ENCODE measurements around the gene TRIP12.
"Not testable (repeated sequence)": the region's sequence is repeated elsewhere in the genome, so short reads cannot be mapped to it uniquely, and the experiment has no call there.

The TRIP12 gene

DNA sequence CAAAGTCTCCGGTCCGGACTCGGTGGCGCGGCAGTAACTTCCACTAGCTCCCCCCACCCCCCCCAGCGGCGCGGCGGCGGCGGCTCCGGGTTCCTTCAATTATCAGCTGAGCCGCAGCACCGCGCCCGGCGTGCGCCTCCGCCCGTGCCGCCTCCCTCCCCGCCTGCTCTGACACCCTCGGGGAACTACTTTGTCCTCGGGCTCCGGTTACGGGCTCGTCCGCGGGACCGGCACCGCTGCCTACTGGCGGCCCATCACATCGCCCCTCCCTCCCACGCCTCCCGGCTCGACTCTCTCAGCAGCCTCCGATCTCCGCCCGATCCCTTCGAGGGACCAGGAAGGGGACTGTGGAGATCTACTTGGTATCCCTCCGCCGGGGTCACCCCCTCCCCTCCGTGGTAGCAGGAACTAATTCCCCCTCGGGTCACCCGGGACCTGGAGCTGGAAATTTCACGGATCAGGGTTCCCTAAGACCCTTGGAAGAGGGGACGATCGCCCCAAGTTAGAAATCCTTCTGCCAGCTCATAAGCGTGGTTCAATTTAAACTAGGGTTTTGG is at the start of gene TRIP12:
Gene TRIP12, minus strand, starts transcription at position 118 of the 557 bp plus-strand sequence. CDS start 41,930 bp downstream, outside the sequence.
- peak; percentile 97 for DNase-seq (ENCODE audit: low spot score)

DNA sequence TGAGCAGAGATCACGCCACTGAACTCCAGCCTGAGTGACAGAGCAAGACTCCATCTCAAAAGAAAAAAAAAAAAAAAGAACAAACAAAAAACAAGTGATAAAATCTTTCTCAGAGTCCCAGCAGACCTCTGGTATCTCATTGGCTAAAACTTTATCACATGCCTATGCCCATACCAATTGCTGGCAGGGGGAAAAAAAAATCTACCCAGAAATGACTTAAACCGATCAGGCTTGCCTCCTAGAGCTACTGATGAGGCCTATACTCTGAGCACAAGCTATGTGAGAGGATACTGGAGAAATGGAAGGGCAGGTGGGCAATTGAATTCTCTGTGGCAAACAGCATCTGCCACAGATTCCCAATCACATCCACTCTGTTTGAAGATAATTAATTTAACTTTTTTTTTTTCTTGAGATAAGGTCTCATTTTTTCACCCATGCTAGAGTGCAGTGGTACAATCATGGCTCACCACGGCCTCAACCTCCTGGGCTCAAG is 49.5 kb upstream of the TRIP12 start:
- DNase-seq (ENCODE audit: low spot score) = no peak

DNA sequence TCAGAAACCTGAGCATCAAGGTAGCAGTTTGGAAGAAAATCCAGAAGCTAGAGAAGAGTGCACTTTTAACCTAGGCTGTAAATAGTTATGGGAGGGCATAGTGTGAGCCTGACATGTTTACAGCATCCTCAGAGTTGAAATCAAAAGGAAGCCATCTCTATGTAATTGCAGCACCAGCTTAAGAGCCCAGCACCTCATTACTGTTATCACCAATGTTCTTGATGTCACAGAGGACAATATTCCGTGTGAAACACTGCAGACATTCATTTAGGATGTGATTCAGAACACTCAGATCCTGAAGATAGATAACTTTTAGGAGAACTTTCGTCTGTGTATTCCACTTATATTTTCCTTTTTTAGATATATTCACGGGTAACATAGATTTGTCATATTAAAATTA is 48.6 kb upstream of the TRIP12 start:
- no peak for DNase-seq (ENCODE audit: low spot score)

DNA sequence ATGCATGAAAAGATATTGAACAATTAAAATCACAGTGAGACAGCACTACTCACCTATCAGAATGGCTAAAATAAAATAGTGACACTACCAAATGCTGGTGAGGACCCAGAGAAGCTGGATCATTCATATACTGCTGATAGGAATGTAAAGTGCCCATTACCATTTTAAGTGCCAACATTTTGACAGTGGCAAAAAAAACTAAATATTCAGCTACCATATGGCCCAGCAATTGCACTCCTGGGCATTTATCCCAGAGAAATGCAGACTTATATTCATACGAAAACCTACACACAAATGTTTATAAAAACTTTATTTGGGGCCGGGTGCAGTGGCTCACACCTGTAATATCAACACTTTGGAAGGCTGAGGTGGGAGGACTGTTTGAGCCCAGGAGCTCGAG is 48.1 kb upstream of the TRIP12 start:
- no peak for DNase-seq (ENCODE audit: low spot score)

DNA sequence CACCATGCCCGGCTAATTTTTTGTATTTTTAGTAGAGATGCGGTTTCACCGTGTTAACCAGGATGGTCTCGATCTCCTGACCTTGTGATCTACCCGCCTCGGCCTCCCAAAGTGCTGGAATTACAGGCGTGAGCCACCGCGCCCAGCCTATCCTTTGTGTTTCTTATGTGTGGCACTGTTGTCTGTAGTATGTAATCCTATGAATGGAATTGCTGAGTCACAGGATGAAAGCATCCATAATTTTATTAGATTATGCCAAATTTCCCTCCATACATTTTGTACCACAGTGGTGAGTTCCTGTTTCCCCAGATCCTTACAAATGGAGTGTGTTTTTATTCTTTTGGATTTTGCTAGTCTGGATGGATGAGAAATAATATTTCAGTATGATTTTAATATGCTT is 41.8 kb upstream of the TRIP12 start:
- not testable (repeated sequence) for DNase-seq (ENCODE audit: low spot score)

DNA sequence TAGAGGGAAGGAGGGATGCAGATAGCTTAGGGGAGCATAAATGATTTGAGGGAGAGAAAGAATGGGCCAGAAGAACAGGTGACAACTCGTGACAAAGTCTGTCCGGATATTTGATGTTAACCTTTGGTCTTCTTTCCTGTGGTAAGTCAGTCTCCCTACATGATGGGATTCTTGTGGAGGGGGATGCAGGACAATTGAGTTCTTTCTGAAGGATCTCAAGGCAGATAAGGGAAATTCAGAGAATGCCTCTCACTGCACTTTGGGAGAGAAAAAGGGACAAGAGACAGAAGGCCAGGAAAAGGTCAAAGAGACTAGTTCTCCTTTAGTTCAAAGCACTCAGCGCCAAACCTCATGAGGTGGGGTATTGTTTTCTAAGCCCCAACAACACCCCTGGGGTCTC is 34.7 kb upstream of the TRIP12 start:
- DNase-seq (ENCODE audit: low spot score) = no peak

DNA sequence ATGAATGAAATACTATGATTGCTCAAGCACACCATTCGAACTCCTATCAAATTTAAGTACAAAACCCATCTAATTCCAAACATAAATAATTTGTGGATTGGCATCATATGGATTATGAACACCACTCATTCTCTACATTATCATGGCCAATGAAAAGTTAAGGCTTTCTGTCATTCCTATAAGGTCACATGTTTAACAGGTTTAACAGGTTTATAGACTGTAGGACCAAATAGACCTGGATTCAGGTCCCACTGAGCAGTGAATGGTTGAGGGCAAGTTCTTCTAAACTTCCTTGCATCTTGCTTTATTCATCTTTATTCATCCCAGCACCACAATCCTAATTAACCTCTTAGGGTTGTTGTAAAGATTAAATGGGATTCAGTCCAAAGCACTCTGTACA is 33.9 kb upstream of the TRIP12 start:
- DNase-seq (ENCODE audit: low spot score) = no peak

DNA sequence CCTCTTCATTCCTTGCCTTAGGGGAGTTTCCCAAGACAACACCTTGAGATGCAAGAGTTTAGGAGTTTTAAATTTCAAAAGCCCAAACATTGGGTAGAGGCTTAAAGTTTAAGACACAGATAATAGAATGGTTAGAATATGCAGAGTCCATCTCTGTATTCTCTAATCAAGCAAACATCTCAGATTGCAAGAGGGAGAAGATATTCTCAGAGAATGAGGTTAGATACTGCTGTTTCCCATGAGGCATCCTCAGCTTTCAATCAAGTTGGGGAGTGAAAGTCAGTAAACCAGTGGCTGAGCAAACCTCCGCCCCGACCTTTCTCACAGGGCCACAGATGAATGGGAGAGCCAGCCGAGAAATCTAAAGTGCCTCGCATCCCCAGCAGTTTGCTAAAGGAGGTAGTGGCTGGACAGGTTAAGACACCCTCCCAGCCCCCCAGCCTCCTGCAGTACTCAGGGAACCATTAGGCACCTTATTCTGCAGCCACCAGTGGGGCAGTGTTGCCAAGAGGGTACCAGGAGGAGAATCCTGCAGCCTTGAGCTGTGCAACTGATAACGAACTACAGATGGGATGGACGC is 30.5 kb upstream of the TRIP12 start:
- DNase-seq (ENCODE audit: low spot score) = no peak

DNA sequence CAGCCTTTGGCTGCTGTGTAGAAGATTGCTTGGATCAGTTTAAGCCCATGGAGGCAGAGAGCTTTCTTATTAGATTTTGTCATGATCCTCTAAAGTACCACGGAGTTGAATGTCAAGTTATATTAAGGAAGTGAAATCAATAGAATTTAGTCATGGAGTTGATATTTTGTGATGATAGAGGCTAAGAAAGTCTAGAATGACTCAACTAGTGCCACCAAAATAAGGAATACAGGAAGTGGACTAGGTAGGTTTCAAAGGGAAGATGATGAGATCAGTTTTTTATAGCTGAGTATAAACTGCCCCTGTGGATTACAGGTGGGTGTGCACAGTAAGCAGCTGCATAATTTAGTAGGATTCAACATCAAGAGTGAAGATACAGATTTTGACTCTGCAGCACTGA is 25.7 kb upstream of the TRIP12 start:
- no peak for DNase-seq (ENCODE audit: low spot score)

DNA sequence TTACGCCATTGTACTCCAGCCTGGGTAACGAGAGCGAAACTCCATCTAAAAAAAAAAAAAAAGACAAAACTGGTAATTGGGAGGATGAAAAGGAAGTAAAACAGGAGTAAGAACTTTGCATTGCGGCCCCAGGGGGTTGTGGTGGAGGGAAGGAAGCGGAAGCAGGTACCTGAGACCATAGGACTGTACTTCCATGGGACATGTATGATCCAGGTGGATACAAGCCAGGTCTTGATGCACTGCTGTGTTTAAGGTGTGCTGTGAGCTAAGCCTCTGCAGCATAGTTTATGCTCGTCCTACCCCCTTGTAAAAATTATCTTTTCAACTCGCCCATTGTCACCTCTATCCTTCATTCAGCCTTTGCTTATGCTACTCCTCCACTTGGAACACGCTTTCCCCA is 24.2 kb upstream of the TRIP12 start:
- DNase-seq (ENCODE audit: low spot score) = no peak

DNA sequence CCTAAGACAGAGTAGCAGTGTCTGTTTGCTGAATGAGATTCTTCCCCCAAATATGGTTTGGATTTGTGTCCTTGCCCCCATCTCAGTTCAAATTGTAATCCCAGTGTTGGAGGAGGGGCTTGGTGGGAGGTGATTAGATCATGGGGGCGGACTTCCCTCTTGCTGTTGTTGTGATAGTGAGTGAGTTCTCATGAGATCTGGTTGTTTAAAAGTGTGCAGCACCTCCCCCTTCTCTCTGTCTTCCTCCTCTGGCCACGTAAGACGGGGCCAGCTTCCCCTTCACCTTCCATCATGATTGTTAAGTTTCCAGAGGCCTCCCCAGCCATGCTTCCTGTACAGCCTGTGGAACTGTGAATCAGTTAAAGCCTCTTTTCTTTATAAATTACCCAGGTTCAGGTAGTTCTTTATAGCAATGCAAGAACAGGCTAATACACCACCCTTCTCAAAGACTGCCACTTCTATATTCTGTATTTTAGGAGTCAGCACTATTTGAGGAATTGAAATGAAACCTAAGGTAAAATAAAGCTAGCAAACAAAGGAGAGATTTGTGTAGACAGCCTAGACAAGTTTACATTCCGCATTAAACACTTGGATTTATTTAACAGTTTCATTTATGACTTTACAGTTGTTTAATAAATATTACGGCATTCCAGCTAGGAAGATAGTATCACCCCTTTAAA is 22.1 kb upstream of the TRIP12 start:
- no peak for DNase-seq (ENCODE audit: low spot score)

DNA sequence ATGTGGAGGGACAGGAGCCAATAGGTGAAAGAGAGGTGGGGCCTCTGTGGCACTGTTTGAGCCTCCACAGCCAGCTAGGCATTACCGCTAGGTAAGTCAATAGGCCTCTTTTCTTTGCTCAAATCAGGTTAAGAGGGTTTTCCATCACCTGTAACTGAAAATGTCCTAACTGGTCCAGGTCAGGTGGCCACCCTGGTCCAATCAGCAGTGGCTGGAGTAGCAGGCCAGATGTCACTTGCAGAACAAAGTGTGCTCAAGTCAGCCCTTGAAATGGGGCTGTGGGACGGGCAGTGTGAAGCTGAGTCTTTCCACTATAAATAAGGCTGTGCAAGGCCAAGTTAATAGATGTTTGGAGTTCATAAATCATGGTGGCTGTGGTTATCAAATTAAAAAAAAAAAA is 21.4 kb upstream of the TRIP12 start:
- DNase-seq (ENCODE audit: low spot score) = no peak

DNA sequence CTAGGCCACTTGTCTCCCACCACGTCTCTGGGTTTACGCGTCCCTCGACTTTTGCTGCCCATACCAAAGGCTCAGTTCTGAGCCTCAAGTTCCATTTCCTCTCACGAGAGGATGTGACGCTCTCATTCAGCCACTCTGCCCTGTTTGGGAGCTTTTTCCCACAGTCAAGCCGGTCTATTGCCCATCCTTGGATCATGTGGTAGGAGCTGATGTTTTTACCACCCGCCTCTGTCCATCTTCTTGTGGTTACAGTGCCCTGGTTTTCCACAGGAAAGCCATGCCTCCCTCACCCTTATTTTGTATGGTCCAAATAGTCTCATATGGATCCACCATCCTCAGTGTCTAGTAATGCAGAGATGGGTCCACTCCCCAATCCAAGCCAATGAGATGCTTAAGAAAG is 20.9 kb upstream of the TRIP12 start:
- no peak for DNase-seq (ENCODE audit: low spot score)

DNA sequence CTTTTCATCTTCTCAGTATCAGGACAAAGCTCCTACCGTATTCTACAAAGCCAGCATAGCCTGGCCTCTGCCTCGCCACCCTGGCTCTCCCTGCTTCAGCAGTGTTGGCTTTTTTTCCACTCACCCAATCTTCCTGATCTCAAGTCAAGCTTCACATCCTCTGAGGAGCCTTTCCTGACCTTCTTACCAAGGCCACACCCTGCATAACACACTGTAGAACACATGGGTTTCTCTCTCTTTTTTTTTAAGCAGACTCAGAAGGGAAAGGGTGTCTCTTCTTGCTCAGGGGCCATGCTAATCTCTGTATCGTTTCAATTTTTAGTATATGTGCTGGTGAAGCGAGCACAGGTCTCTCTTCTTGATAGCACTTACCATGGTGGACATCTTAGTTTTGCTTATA is 15.7 kb upstream of the TRIP12 start:
- DNase-seq (ENCODE audit: low spot score) = no peak

DNA sequence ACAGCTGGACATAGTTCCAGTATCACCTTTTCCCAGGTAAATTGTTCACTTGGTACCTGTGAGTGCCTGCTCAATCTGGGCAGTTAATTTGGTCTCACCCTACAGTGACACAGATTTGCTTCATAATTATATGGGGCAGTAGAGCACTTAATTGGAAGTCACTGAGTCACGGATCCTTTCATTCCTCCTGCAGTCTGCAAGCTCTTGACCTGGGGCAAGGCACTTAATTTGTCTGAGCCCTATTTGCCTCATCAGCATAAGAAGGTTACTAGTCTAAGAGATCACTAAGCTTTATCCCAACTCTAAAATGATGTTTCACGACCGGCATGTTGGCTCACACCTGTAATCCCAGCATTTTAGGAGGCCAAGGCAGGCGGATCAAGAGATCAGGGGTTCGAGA is 9.4 kb upstream of the TRIP12 start:
- DNase-seq (ENCODE audit: low spot score) = no peak

DNA sequence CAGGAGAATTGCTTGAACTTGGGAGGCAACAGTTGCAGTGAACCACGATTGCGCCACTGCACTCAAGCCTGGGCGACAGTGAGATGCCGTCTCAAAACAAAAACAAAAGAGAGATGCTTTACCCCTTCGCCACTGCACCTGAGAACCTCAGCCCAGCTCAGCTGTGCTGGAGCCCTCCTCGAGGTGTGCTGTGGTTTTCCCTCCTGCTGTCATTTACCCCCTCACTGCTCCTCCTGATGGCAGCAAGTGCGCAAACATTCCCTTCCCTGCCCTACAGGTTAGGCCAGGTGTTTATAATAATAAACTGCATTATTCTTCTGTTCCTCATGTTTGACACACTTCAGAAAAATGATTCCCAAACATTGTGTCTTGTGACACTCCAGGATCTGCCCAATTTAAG is 8.8 kb upstream of the TRIP12 start:
- no peak for DNase-seq (ENCODE audit: low spot score)

DNA sequence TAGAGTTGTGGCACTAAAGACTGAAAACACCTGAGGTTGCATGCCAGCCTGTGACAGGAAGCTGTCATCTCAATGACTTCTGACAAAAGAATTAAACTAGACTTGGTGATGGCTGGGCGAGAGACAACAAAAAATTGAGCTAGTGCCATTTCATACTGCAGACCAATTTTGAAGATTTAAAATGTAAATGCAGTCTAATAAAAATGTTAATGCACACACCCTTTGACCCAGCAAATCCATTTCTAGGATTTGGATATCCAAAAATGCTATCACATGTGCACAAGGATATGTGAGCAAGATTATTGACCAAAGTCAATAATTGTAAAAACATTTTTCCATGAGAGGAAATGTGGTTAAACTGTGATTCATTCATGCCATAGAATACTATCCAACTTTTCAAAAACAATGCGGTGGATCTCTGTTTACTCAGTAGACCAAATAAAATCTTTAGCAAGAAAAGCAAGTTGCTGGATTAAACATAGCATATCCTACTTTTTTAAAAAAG is 6.1 kb upstream of the TRIP12 start:
- DNase-seq (ENCODE audit: low spot score) = peak; percentile 54

DNA sequence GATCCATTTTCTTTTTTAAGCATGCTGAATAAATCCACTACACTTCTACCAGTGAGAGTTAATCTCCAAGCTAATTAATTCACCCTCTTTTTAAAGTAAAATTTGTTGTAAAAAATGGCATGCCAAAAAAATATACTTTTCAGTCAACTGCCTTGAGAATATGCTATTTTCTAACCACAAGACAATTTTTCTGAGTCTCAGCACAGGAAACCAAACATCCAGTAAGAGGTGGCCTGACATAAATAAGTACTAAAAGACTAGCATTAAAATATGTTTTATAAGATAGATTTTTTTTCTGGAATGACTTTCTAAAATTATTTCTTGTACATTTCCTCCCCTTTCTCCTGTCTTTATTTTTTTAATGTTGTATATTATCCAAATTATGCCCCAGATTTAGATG is 3.4 kb upstream of the TRIP12 start:
- DNase-seq (ENCODE audit: low spot score) = no peak

DNA sequence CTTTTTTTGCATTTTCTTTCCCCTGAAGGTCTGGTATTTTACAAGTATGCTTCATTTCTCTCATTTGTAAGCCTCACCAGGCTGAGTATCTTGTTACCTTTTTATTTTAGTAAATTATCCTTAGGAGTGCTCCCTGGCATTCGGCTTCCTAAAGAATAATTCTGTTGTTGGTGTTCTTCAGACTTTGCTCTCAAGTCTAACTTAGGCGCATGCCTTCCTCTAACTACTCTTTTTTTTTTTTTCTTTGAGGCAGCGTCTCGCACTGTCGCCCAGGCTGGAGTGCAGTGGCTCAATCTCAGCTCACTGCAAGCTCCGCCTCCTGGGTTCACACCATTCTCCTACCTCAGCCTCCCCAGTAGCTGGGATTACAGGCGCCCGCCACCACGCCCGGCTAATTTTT is 2.7 kb upstream of the TRIP12 start:
- not testable (repeated sequence) for DNase-seq (ENCODE audit: low spot score)

DNA sequence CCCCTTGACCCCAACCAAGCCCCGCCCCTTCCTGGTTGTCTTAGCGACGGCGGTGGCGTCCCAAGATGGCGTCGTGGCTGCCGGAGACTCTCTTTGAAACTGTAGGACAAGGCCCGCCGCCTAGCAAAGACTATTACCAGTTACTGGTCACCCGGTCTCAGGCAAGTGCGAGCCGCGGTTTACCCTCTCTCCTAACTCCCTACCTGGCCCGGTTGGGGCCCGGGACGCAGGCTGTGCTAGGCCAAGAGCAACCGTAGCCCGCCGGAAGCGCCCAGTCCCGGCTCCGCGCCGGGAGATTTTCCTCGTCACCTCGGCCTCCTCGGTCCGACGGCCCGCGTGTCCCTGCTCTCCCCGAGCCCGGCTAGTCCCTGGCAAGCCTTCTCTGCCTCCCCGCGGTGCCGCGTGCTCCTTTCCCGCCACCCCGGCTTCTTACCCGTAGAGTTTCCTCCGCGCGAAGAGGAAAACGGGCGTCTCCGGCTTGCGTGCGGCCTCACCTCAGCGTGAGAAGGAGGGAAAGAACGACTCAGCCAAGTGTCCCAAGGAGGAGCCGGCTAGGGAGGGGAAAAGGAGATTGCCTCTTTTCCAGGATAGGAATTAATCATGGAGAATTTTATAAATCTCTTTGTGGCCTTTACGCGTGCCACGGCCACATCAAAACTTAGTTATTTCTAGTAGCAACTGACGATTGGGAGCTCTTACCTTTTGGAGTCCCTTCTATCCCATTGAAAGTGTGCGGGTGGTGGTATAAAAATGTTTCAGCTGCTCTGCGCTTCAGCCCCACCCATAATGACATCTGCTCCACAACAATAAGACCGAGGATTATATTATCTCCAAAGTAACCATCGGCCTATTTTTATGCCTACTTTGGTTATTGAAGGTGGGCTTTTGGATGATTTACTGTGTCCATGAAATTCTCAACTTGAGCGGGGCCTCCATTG is 909 bp upstream of the TRIP12 start, which contains the start of gene FBXO36:
Gene FBXO36, plus strand, starts transcription at position 55 of the 938 bp plus-strand sequence. Its CDS starts 11 bp downstream, at position 66.
- peak; percentile 65 for DNase-seq (ENCODE audit: low spot score)

DNA sequence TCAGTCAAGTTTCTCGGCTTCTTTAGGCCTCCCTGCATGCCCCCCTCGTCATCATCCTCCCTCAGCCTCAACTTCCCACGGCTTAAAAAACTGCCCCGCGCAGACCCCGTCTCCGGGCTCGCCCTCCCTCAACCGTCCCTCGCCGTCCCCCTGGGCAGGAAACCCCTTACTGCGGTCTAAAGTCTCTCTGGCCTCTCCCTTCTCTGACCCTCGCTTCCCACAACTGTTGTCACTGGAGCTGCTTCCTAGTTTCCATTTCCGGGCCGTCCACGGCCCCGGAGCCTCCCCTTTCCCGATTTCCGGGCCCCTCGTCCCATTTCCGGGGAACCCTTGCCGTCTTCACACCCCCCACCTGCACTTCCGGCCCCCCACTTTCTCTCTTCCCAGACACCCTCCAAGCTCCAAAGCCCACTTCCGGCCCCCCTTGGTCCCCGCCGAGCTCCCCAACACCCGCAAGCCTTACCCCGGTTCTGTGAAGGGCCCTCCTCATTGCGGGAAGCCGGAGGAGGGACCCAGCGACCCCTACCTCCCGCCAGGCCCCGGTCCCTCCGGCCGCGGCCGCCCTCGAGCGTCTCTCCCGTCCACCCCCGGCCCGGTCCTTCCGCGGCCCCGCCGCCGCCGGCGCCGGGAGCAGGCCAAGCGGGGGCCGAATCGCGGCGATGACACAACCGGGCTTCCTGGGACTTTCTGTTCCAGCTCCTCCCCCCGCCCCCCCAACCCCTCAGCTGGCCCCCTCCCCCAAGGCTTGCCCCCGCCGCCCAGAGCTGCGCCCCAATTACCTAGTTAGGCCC is 513 bp downstream of the TRIP12 start:
- DNase-seq (ENCODE audit: low spot score) = peak; percentile 77
